HG03064 (cell line): ENCODE results near the gene RAPGEF5.
A peak's percentile ranks its signal among the peaks of the same experiment; 100 is the strongest.

Experiments used
- ATAC-seq: cut with Tn5 transposase; IDR thresholded peaks from one replicate; pipeline ENCODE4 v1.9.1; 2021; ENCODE audit warnings: low read depth; ENCODE audit not compliant: unreplicated experiment

Gene RAPGEF5

DNA sequence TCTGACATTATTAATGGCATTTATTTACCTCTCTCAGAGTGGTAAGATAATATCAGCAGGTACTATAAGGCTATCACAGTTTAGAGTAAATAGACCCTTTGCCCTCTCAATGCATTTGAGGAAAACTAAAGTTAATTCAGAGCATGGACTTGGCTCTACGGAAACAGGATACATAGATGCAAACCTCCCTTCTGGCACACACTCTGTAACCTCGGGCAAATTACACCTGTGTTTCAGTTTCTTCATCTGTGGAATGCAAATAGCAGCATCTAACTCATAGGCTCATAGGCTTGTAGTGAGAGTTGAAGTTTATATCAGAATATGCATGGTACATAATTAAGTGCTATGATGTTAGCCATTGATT lies 5.6 kb downstream of the RAPGEF5 start:
- ATAC-seq = peak; percentile 69

DNA sequence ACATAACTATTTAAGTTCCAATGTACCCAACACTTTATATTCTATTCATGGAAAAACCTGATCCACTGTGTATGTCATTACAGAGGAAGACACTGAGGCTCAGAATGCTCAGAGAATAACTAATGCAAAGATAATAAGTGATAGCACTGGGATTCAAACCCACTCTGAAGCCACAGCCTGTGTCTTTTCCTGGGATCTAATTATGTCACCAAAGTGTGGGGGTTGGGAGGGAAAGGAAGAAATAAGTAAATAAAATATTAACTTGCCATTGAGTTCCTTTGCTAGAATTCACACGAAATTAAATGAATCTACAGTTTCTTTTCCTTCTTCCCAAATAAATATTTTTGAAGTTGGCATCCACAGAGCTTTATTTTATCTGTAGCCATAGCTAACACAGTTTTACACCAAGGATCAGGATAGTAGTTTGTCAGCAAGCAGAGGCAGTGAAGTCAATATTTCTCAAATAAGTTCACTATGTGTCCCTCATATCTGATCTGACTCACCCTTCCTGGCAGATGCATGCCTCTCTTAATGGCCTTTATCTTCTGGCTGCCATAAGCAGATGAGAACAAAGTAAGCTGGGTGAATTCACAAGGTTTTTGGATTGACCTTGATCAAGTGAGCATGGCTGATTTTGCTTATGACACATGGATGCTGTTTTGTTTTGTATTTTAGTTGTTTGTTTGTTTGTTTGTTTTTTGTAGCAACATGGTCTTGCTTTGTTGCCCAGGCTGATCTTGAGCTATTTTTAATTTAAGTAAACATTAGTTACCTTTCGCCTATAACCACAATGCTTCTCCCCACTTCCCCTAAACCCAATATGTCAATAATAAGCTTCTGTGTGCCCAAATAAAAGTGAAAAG lies 6.3 kb downstream of the RAPGEF5 start:
- peak; percentile 37 for ATAC-seq

DNA sequence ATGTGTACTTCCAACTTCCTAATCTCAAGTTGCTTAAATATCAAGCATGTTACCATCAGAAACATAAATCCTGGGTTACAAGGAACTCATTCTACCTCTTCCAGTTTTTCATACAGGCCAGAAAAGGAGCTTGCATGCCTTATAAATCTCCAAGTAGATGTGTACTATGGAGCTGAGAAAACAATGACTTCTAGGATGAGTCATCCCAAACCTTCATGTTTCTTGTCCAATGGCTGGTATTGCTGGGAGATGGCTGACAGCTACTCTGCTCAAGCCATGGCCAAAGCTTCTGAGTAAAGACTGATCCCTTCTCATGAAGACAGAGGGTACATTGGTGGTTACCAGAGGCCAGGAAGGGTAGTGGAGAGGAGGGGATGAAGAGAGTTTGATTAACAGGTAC lies 8.6 kb downstream of the RAPGEF5 start:
- ATAC-seq = no peak

DNA sequence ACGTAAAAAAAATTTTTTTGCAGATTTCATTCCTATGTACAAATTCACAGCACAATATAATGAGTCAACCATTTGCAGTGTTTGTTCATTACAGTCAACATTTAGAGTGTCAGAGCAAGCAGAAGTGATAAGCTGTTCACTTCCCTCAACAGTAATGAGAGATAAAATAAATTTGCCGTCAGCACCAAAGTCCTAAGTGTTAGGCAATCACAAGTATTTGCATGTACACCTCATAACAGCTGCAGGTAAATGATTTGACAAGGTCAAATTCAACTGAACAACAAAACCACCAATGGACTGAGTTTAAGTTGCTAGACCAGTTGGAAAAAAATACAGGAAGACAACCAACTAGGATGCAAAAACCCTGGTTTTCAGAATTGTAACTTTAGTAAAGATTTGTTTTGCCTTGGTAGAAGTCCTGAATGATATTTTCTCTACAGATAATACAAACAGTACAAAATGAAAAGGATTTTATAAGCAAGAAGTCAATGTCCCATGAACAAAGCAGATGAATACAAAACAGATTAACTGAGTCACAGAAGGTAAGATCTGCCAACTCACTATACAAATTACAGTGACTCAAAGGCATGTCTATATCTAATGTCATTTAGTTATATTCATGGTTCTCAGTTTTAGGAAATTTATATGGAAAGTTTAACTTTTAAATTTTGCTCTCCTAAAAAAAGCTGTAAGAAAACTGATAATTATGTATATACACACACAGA lies 10.4 kb downstream of the RAPGEF5 start:
- ATAC-seq = no peak

DNA sequence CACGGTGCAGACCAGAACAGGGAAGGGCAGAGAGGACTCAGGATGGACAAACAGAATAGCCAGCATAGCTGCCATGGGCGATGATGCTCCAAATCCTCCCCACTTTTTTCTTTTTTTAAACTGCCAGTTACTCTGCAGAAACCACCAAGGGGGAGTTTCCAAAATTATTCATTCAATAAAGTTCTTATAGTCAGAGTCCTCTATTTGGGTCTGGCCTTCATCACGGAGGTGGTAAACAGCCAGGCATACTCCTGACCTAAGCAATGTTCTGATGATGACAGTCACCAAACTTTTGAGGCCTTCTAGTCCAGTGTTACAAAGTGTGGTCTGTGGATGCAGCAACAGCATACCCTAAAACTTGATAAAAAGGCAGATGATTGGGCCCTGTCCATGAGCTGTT lies 12.3 kb downstream of the RAPGEF5 start:
- no peak for ATAC-seq

DNA sequence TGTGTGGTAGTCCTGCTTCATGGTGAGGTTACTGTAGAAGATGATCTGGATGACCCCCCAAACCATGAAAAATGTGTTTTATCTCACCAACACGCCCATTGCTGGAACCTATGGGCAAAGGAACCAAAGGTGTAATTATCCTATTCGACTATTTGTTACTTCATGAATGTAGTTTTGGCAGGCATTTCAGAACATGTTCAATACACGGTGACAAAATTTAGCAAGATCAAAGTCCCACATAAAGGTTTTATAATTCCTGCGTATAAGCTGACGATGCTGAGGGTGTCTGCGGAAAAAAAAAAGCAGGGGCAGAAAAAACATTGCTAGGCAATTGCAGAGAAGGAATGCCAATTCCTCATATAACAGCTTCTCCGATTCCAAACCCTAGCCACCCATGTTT lies 13.3 kb downstream of the RAPGEF5 start:
- no peak for ATAC-seq

DNA sequence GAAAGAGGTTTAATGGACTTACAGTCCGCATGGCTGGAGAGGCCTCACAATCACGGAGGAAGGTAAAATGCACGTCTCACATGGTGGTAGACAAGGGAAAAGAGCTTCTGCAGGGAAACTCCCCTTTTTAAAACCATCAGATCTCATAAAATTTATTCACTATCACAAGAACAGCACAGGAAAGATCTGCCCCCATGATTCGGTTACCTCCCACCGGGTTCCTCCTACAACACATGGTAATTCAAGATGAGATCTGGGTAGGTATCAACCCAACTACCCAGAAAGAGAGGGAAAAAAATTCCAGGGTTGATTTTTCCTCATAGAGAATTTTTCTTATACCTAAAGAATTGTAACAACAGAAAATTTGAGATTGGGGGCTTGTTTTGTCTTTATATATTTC lies 13.9 kb downstream of the RAPGEF5 start:
- no peak for ATAC-seq

DNA sequence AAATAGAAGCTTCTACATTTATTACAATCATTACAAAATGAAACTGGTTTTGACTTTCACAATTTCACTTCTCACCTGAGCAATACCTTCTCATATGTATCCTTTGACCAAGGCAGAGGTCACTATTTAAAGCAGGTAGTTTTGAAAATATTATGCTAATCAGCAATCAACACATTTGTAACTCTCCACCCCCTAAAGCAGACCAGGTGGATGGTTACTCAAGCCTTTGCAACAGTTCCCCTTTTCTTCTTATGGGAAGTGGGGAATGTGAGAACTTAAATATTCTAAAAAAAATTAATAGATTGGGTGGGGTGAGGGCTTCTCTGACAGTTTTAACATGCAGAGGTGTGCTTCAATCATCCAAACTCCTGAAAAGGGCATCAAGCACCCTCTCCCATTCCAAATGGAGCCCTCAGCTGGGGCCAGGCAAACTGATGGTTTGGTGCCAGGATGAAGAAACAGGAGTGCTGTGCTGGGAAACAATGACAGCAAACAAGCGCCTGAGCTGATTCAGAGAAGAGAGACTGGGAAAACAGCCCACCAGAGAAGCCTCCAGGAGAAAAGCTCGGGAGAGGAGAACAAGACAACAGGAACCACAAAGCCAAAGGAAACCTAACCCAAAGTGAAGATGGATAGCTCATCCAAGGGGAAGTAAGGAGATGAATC lies 17.1 kb downstream of the RAPGEF5 start:
- ATAC-seq = no peak

DNA sequence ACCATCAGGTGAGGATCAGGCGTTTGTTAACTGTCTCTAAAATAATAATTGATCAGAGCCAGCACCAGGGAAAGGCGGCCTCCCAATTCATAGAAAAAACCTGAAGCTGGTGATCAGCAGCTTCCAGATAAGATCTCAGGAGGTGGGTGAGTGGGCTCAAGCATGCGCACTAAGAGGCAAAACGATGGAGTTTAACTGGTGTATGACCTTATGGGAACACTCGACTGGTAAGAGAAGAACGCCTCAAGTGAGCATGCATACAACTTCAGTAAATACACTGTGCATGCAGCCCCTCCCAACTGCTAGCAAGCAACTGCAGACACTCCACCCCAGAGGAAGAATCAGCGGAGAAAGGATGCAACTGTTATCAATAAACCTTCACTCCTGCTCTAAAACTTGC lies 18.1 kb downstream of the RAPGEF5 start:
- no peak for ATAC-seq

DNA sequence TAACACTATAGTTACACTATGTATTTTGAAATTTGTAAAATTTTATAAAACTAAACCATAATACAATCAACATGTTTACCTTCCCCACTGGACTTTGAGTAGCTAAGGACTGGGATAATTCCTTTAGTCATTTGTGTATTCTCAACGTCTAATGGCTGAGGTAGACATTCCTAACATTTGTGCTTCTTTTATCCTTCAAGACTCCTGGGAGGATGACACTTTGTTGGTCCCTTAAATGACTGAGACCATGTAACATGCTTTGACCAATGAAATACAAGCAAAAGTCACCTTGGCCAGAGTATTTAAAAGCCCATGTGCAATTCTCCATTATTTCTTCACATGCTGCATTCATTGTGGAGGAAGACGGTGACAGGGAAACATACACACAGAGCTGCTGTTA lies 18.5 kb downstream of the RAPGEF5 start:
- no peak for ATAC-seq

DNA sequence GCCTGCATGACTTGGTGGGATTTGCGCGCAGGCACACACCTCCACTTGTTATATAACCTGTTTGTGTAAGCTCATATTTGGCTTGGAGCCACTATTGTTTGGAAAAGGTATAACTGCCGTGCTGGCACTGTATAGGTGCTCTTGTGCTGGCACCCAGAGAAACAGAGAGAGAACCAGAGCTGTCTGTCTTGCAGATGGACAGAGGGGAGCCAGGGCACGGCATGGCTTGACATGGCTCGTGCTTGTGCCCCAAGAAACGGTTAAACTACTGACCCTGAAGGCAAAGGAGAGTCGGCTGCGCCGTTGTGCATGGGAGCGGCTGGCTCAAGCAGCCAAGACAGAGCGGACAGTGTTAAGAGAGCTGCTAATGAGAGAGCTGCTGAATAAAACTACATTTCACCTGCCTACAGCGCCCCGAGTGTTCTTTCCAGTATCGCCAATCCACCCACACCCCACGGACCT lies 23.2 kb downstream of the RAPGEF5 start:
- ATAC-seq = no peak

DNA sequence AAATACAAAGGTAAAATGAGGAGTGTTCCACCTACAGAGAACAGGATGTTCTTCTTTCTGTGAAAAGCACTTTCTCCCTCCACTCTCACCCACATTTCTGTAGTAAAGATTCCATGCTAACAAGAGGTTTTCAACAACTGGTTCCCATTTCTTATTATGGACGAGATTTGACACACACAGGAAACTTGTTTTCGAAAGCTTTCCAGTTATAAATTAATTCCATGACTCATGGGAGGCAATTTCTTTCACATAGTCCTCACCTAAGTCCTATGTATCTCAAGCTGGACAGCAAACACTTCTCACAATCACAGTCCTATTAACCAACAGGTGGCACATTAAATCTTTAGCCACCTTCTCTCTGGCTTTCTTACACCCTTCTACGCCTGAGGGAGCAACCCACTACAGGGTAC lies 24.5 kb downstream of the RAPGEF5 start:
- ATAC-seq = no peak

DNA sequence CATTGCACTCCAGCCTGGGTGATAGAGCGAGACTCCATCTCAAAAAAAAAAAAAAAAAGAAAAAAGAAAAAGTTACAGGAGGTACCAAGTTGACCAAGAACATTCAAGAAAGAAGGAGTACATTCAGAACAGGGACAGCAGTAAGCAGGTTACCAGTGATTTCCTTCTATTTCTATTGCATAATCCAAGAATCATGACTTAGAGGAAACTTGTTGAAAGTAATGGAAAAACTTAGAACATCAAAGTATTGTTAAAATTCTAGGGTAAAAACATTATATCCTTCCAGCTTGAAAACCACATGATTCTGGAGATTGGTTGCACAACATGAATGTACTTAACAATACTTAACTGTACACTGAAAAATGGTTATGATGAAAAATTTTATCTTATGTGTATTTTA lies 25.2 kb downstream of the RAPGEF5 start:
- no peak for ATAC-seq

DNA sequence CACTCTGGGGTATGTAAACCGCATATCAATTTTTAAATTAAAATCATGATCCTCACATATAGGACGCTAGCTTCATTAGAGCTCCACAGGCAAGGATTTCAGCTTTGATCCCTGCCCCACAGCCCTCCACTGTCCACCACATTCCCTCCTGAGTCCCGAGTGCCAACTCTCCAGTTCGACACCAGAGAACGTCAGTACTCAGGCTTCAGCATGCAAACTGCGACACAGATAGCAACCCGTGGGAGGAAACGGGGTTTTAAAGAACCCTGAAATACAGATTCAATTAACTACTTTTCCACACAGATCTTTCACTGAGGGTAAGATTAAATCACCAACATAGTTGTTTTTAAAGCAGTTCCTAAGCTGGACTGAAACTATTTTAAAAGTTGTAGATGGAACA lies 26.1 kb downstream of the RAPGEF5 start:
- no peak for ATAC-seq

DNA sequence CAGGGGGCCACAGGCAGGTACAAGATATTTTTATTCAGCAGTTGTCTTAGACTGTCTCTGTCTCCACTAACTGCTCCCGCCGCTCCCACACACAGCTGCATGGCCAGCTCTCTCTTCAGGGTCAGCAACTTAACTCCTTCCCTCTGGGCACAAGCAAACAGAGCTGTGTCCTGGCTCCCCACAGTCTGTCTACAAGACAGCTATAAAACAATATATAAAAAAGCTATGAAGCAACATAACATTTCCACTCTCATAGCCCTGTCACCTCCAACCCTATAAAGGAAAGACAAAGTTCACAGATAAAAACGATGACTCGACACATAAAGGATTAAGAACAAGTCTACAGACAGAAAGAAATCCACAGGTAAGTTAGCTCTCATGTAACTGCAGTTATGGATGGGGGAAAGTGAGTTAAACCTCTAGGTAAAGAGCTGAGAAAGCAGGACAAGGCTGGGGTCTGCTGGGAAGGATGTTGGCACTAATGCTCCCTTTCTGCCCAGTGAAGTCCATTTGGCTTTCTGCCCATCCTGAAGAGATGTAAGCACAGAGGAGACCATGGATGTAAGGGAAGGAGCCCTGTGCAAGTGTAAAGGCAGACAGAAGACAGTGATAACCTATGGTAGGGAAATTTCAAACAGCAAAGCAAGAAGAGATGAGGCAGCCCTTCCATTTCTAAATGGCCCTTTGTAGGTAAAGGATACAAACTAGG lies 27.0 kb downstream of the RAPGEF5 start:
- ATAC-seq = no peak

DNA sequence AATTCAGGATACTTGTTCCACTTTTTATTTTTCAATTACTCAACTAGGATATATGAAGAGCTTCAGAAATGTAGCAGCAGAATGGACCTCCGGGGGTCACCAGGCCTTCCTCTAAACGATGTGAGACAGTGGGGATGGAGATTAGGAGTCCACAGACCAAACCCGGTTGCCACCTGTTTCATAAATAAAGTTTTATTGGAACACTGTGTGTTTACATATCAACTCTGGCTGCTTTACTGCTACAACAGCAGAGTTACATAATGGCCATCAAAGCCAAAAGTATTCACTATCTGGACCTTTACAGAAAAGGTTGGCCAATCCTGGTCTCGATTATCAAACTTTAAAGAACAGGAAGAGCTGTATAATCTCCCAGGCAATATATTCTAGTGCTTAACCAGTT lies 30.8 kb downstream of the RAPGEF5 start:
- no peak for ATAC-seq

DNA sequence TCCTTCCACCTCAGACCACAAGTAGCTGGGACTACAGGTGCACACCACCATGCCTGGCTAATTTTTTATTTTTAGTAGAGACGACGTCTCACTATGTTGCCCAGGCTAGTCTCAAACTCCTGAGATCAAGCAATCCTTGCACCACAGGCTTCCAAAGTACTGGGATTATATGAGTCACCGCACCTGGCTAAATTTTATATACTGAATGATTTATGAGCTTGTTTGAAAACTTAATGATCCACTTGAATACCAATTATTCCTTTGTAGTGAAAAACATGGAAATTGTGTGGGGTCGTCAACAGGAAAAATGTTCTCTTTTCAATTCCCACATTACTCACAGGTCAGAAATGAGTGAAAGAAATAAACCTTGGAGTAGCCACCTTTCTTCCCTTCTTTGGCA lies 31.3 kb downstream of the RAPGEF5 start:
- ATAC-seq = no peak

DNA sequence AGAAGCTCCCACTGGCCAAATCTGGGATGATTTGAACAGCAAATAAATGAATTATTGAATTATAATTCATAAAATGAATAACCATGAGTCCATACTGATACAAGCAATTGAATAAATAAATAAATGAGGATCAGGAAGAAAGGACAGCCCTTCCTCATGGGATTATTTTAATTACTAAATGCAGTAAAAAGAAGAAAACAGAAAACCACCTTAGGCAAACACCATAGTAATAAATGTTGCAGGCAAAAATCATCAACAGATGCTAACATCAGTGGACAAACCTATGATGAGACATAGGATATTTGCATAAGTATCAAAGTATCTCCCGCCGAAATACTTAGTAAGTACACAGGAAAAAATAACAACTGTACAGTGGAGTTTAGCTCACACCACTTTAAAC lies 33.2 kb downstream of the RAPGEF5 start:
- no peak for ATAC-seq

DNA sequence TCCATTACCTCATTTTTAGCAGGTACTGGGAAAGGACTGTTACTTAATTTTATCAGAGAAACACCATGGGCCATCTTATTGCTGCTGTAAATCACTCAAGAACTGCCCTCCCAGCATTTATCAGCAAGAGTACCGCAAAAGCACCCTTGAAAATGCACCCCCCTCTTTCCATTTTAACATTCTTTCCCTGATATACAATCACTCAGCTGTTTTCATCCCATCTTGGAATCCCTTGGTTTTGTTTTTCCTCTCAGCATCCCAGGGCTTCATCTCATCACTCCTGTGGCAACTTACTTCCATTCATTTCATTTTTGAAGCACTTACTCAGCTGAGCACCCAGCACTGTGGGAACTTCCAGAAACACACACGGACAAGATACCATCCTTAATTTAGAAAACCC lies 36.5 kb downstream of the RAPGEF5 start:
- no peak for ATAC-seq

DNA sequence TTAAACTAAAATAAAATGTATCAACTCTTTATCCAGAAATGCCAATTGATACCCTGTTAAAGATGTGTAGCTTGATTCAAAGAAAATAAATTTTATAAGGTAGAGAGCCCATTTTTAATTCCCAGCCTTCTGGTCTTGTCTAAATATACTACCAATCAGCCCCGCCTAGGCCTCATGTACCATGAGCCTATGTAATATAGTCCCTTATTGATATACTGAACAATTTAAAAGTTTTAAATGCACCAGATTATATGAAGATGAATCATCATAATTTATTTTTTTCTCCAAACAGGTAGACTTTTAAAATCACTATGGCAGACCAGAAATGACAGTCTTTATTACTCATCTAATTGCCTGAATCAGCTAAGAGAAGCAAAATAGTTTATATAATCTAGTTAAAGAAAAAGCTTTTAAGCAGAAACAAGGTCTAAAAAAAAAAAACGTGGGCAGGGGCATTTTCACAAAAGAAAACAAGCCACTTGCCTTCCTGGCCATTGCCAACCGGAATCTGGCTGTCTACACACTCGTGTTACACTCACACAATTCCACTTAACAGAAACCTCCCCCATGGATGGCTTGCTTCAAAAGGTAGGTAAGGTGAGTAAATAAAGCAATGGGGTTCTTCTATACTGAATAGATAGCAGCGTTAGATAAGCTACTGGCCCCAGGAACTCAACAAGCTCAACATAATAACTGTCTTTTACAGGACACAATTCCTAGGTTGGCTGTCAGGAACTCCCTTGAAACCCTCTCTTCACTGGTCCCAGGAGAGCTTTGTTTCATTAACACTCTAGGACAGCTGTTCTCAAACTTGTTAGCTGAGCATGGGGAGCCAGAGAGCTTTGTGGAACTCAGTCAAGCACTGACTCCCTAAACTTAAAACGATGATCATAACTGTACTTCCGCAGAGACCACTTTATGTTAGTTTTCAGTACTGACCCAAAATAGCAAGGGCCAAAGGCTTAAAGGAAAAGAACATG lies 37.2 kb downstream of the RAPGEF5 start:
- no peak for ATAC-seq
